Esophagus squamous epithelium (tissue), 5 donors: ENCODE results near the gene LYL1. TPM values are rescaled to one million over a fixed set of nuclear protein-coding genes. Genes with fewer than 3 reads are reported as not detected.
A peak's percentile ranks its signal among the peaks of the same experiment; 100 is the strongest.

Source experiments
- DNase-seq: peaks from one replicate; lab custom pipeline; 2025; lab: John Stamatoyannopoulos, UW
- H3K27ac ChIP-seq, 4 donors: fragments of 200-600 bp; sonication (generic); one replicate each; pipeline ENCODE4 v1.5.1; 2016 to 2019; ENCODE audit warnings: mild to moderate bottlenecking in 1 of 4
- H3K27me3 ChIP-seq, 4 donors: fragments of 200-600 bp; sonication (generic); 1 replicate in 3 of 4; 2 replicates in 1 of 4; pipeline versions ENCODE4 v1.5.1 to v1.6.0; 2017 to 2021; ENCODE audit warnings: antibody characterized with exemption in 1 of 4
- H3K36me3 ChIP-seq, 3 donors: fragments of 200-600 bp; sonication (generic); one replicate each; pipeline ENCODE4 v1.5.1; 2016 to 2019
- H3K4me1 ChIP-seq, 3 donors: fragments of 200-600 bp; sonication (generic); one replicate each; pipeline ENCODE4 v1.5.1; 2017 to 2019
- H3K4me3 ChIP-seq, 4 donors: fragments of 200-600 bp; sonication (generic); 1 replicate in 3 of 4; 2 replicates in 1 of 4; pipeline ENCODE4 v1.5.1; 2016 to 2019; ENCODE audit warnings: mild to moderate bottlenecking in 2 of 4, moderate library complexity in 1 of 4
- H3K9me3 ChIP-seq, 3 donors: fragments of 200-600 bp; sonication (generic); one replicate each; pipeline ENCODE4 v1.5.1; 2016 to 2019
- CTCF ChIP-seq, 6 experiments: fragments of 450-650 bp in 4 of 6; fragments of 200-600 bp in 2 of 6; sonication (generic) in 2 of 6; IDR thresholded peaks; one replicate each; pipeline ENCODE4 v1.5.1; 2016 to 2019; ENCODE audit warnings: antibody characterized with exemption in 6 of 6, mild to moderate bottlenecking in 4 of 6, moderate library complexity in 4 of 6
- POLR2A ChIP-seq, 4 donors: fragments of 450-650 bp; IDR thresholded peaks; one replicate each; pipeline ENCODE4 v1.6.1; 2017; ENCODE audit warnings: antibody characterized with exemption in 4 of 4, mild to moderate bottlenecking in 4 of 4, moderate library complexity in 3 of 4
- WGBS, 2 donors: methylation state at CpG; one replicate each; pipeline ENCODE4 v1.1.5; 2018; 5-methylcytosine and 5-hydroxymethylcytosine counted together
- intact Hi-C: fragments of 100-400 bp; cut with DNase I; formaldehyde crosslinking; loops from one replicate; pipeline ENCODE4 v1.15.0; 2022
- total RNA-seq, 4 donors: library from RNA; depleted of rRNA; stranded (reverse); fragments of >200 nt; gene quantifications; one replicate each; pipeline ENCODE4 v1.1.0, GENCODE V29; 2016
- donor health status: DM: yes; HTN: yes; CAD: no.

The LYL1 gene
- total RNA-seq, 4 donors from 2014 or later: 2.1 to 13.0 (median 3.9) TPM

GRCh38 chr19:13057147-13057572 is 45.5 kb downstream of the LYL1 start:
- WGBS, 2 donors: 28 to 53% methylated on average over 11 to 13 of the region's 15 CpGs
- intact Hi-C loops: no loop called here
- Histone ChIP-seq H3K4me3 (no peak overlapping the region), H3K4me1 (peaks cover 93 to 100% (median 96%) of the 10 kb centered on the region in 3 donors), H3K27ac (peak overlapping the region; percentile 85 to 97 (median 95)), H3K27me3 (no peaks in the 10 kb centered on the region), H3K36me3 (peaks cover 0 to 7% (median 0%) of the 10 kb centered on the region in 3 donors), H3K9me3 (no peaks in the 10 kb centered on the region)
- no peak for DNase-seq
- TF ChIP-seq CTCF (IDR thresholded peaks at IDR 0.05): no peak
- TF ChIP-seq POLR2A (IDR thresholded peaks at IDR 0.05): no peak

GRCh38 chr19:13056052-13056660 is 46.5 kb downstream of the LYL1 start:
- Histone ChIP-seq H3K36me3 (peaks cover 0 to 8% (median 0%) of the 10 kb centered on the region in 3 donors), H3K27ac (peak overlapping the region; percentile 85 to 97 (median 95)), H3K9me3 (no peaks in the 10 kb centered on the region), H3K27me3 (no peaks in the 10 kb centered on the region), H3K4me3 (peak overlapping the region in 3 of 4 donors; percentile 2 to 44 (median 27)), H3K4me1 (peaks cover 95 to 100% (median 96%) of the 10 kb centered on the region in 3 donors)
- 18 to 29% methylated on average over 4 to 5 of the region's 17 CpGs for WGBS, 2 donors
- no peak for DNase-seq
- intact Hi-C loops: no loop called here
- no peak for TF ChIP-seq CTCF (IDR thresholded peaks at IDR 0.05)
- peak in 1 of 4 donors; percentile 37 for TF ChIP-seq POLR2A (IDR thresholded peaks at IDR 0.05)

- intact Hi-C loops: no loop called here
- WGBS, 2 donors: 0 to 20% methylated on average over 1 to 4 of the region's 29 CpGs
- no peak for DNase-seq
Observed at GRCh38 chr19:13055213-13056051, 47.2 kb downstream of the LYL1 start.

GRCh38 chr19:13054626-13055212 is 47.9 kb downstream of the LYL1 start:
- 27 to 29% methylated on average over 10 to 11 of the region's 11 CpGs for whole genome bisulfite sequencing, 2 donors
- Histone ChIP-seq H3K4me3 (peak overlapping the region in 1 of 4 donors; percentile 44), H3K27ac (peak overlapping the region; percentile 85 to 97 (median 95)), H3K4me1 (peaks cover 86 to 100% (median 96%) of the 10 kb centered on the region in 3 donors), H3K9me3 (no peaks in the 10 kb centered on the region), H3K27me3 (no peaks in the 10 kb centered on the region), H3K36me3 (peaks cover 0 to 8% (median 0%) of the 10 kb centered on the region in 3 donors)
- intact Hi-C loops: no loop called here
- no peak for DNase-seq
- TF ChIP-seq POLR2A (IDR thresholded peaks at IDR 0.05) (no peak), CTCF (IDR thresholded peaks at IDR 0.05) (peak in 1 of 6 experiments; percentile 3)

More at GRCh38 chr19:13055213-13056051, 47.2 kb downstream of the LYL1 start:
- peaks cover 0 to 8% (median 0%) of the 10 kb centered on the region in 3 donors for H3K36me3 ChIP-seq
- H3K27me3 ChIP-seq: no peaks in the 10 kb centered on the region
- peak overlapping the region in 3 of 4 donors; percentile 2 to 44 (median 27) for H3K4me3 ChIP-seq
- no peaks in the 10 kb centered on the region for H3K9me3 ChIP-seq
- peak overlapping the region; percentile 85 to 97 (median 95) for H3K27ac ChIP-seq
- peaks cover 92 to 100% (median 96%) of the 10 kb centered on the region in 3 donors for H3K4me1 ChIP-seq
- TF ChIP-seq POLR2A (IDR thresholded peaks at IDR 0.05) (no peak), CTCF (IDR thresholded peaks at IDR 0.05) (no peak)
